KMS-11 (cell line): ENCODE measurements around the gene CHRNB1.

ENCODE experiments used
- H2AFZ ChIP-seq: fragments of 200-600 bp; sonication (generic); 2 replicates; pipeline ENCODE4 v1.6.1; 2016; ENCODE audit warnings: antibody characterized with exemption, mixed run types, low read depth
- H3K27ac ChIP-seq: fragments of 200-600 bp; sonication (generic); 2 replicates; pipeline ENCODE4 v1.6.1; 2016; ENCODE audit warnings: mild to moderate bottlenecking, mixed run types
- H3K27me3 ChIP-seq: fragments of 200-600 bp; sonication (generic); 2 replicates; pipeline ENCODE4 v1.6.1; 2017; ENCODE audit warnings: mild to moderate bottlenecking, low read depth, mixed run types, moderate library complexity; ENCODE audit not compliant: insufficient read depth
- H3K36me3 ChIP-seq: fragments of 200-600 bp; sonication (generic); 2 replicates; pipeline ENCODE4 v1.6.1; 2017; ENCODE audit warnings: mild to moderate bottlenecking, mixed run types; ENCODE audit not compliant: insufficient read depth
- H3K4me1 ChIP-seq: fragments of 200-600 bp; sonication (generic); 2 replicates; pipeline ENCODE4 v1.6.1; 2016; ENCODE audit warnings: mild to moderate bottlenecking, low read depth, mixed run types; ENCODE audit not compliant: poor library complexity, severe bottlenecking
- H3K4me2 ChIP-seq: fragments of 200-600 bp; sonication (generic); 2 replicates; pipeline ENCODE4 v1.7.0; 2016; ENCODE audit warnings: mild to moderate bottlenecking, mixed run types
- H3K4me3 ChIP-seq: fragments of 200-600 bp; sonication (generic); IDR thresholded peaks from 2 replicates; pipeline ENCODE4 v1.6.1; 2017; ENCODE audit warnings: low read depth, low read length, mixed read lengths; ENCODE audit not compliant: insufficient read depth
- H3K79me2 ChIP-seq: fragments of 200-600 bp; sonication (generic); 2 replicates; pipeline ENCODE4 v1.6.1; 2016; ENCODE audit warnings: low read depth, mixed run types; ENCODE audit not compliant: insufficient read depth
- H3K9ac ChIP-seq: fragments of 200-600 bp; sonication (generic); 2 replicates; pipeline ENCODE4 v1.6.1; 2016; ENCODE audit warnings: mild to moderate bottlenecking, mixed run types
- H4K20me1 ChIP-seq: fragments of 200-600 bp; sonication (generic); 2 replicates; pipeline ENCODE4 v1.6.1; 2016; ENCODE audit warnings: mild to moderate bottlenecking, mixed run types; ENCODE audit not compliant: insufficient read depth
- CTCF ChIP-seq: fragments of 200-600 bp; sonication (generic); conservative IDR thresholded peaks from 2 replicates; pipeline ENCODE4 v1.6.1; 2017; ENCODE audit warnings: low read depth, mild to moderate bottlenecking, antibody characterized with exemption, low read length, moderate library complexity, mixed read lengths

CHRNB1 gene

GRCh38 chr17:7440113-7440833 is 4.6 kb upstream of the CHRNB1 start:
- Histone ChIP-seq H2AFZ (no peak overlapping the region), H4K20me1 (no peaks in the 10 kb centered on the region), H3K36me3 (no peaks in the 10 kb centered on the region), H3K27me3 (no peaks in the 10 kb centered on the region), H3K4me2 (no peak overlapping the region), H3K4me1 (no peaks in the 10 kb centered on the region), H3K27ac (no peak overlapping the region), H3K4me3 (no peak overlapping the region), H3K79me2 (no peaks in the 10 kb centered on the region), H3K9ac (no peak overlapping the region)
- TF ChIP-seq CTCF: no peak

- Histone ChIP-seq H3K9ac (no peak overlapping the region), H3K27ac (no peak overlapping the region), H3K4me2 (no peak overlapping the region), H3K4me1 (no peaks in the 10 kb centered on the region), H3K36me3 (no peaks in the 10 kb centered on the region), H3K4me3 (no peak overlapping the region), H3K79me2 (no peaks in the 10 kb centered on the region), H3K27me3 (no peaks in the 10 kb centered on the region), H4K20me1 (no peaks in the 10 kb centered on the region), H2AFZ (no peak overlapping the region)
- no peak for TF ChIP-seq CTCF
These were observed 4.0 kb upstream of the CHRNB1 start for GRCh38 chr17:7440834-7441195.

- no peak overlapping the region for H3K4me3 ChIP-seq
- no peak overlapping the region for H3K27ac ChIP-seq
- H3K79me2 ChIP-seq: no peaks in the 10 kb centered on the region
- no peaks in the 10 kb centered on the region for H3K27me3 ChIP-seq
- no peaks in the 10 kb centered on the region for H3K4me1 ChIP-seq
- H3K4me2 ChIP-seq: no peak overlapping the region
- H2AFZ ChIP-seq: no peak overlapping the region
- H4K20me1 ChIP-seq: no peaks in the 10 kb centered on the region
- no peak overlapping the region for H3K9ac ChIP-seq
- TF ChIP-seq CTCF: no peak
- no peaks in the 10 kb centered on the region for H3K36me3 ChIP-seq
These were observed 3.6 kb upstream of the CHRNB1 start for GRCh38 chr17:7441266-7441665.

GRCh38 chr17:7442142-7442541 is 2.7 kb upstream of the CHRNB1 start:
- Histone ChIP-seq H3K79me2 (no peaks in the 10 kb centered on the region), H4K20me1 (no peaks in the 10 kb centered on the region), H3K4me1 (no peaks in the 10 kb centered on the region), H3K9ac (no peak overlapping the region), H2AFZ (no peak overlapping the region), H3K27ac (no peak overlapping the region), H3K27me3 (no peaks in the 10 kb centered on the region; the same call in 1 of the 2 replicates), H3K4me3 (no peak overlapping the region), H3K4me2 (no peak overlapping the region), H3K36me3 (no peaks in the 10 kb centered on the region)
- no peak for TF ChIP-seq CTCF
